Neural cell (in vitro differentiated cells): ENCODE measurements around the gene CBR4. TPM values are rescaled to one million over a fixed set of nuclear protein-coding genes. Genes with fewer than 3 reads are reported as not detected.

Experiments
- H2AFZ ChIP-seq: fragments of 200-600, 300-800 bp; sonication (generic), shearing (Covaris generic); 2 replicates; pipeline ENCODE4 v1.6.0; 2014; ENCODE audit warnings: low read depth, mild to moderate bottlenecking, antibody characterized with exemption, low read length, moderate library complexity
- H3F3A ChIP-seq: fragments of 200-600 bp; shearing (Covaris generic); 2 replicates; pipeline ENCODE4 v1.6.1; 2016; ENCODE audit warnings: mild to moderate bottlenecking, moderate library complexity, mixed read lengths, antibody characterized with exemption, low read length; ENCODE audit not compliant: insufficient read depth, poor library complexity, severe bottlenecking
- H3K27ac ChIP-seq: fragments of 200-600, 300-800 bp; sonication (generic), shearing (Covaris generic); 2 replicates; pipeline ENCODE4 v1.5.1; 2014; ENCODE audit warnings: mild to moderate bottlenecking, low read length, moderate library complexity
- H3K27me3 ChIP-seq: fragments of 300-800, 200-600 bp; sonication (generic), shearing (Covaris generic); 2 replicates; pipeline ENCODE4 v1.6.0; 2014; ENCODE audit warnings: mild to moderate bottlenecking, low read depth, low read length, moderate library complexity; ENCODE audit not compliant: insufficient read depth
- H3K36me3 ChIP-seq: fragments of 300-800, 200-600 bp; sonication (generic), shearing (Covaris generic); 2 replicates; pipeline ENCODE4 v1.5.1; 2014; ENCODE audit warnings: mild to moderate bottlenecking, antibody characterized with exemption, low read length, moderate library complexity; ENCODE audit not compliant: insufficient read depth
- H3K4me2 ChIP-seq: fragments of 300-800, 200-600 bp; sonication (generic), shearing (Covaris generic); 2 replicates; pipeline ENCODE4 v1.6.0; 2014; ENCODE audit warnings: mild to moderate bottlenecking, low read length
- H3K4me3 ChIP-seq: fragments of 300-800, 200-600 bp; sonication (generic), shearing (Covaris generic); 2 replicates; pipeline ENCODE4 v1.5.1; 2014; ENCODE audit warnings: mild to moderate bottlenecking, low read length, moderate library complexity
- H3K79me2 ChIP-seq: fragments of 200-600 bp; shearing (Covaris generic); replicated peaks from 2 replicates; pipeline ENCODE4 v1.6.0; 2014; ENCODE audit warnings: mild to moderate bottlenecking, low read length, moderate library complexity; ENCODE audit not compliant: insufficient read depth
- H3K9ac ChIP-seq: fragments of 300-800, 200-600 bp; sonication (generic), shearing (Covaris generic); 2 replicates; pipeline ENCODE4 v1.6.1; 2016; ENCODE audit warnings: mild to moderate bottlenecking, low read length, mixed read lengths
- H3K9me2 ChIP-seq: fragments of 200-600 bp; shearing (Covaris generic); 2 replicates; pipeline ENCODE4 v1.6.1; 2016; ENCODE audit warnings: mild to moderate bottlenecking, low read length, mixed read lengths; ENCODE audit not compliant: insufficient read depth
- H3K9me3 ChIP-seq: fragments of 200-600, 300-800 bp; sonication (generic), shearing (Covaris generic); 2 replicates; pipeline ENCODE4 v1.6.1; 2016; ENCODE audit warnings: mild to moderate bottlenecking, mixed run types, low read length, moderate library complexity, mixed read lengths
- H4K20me1 ChIP-seq: fragments of 200-600 bp; shearing (Covaris generic); 2 replicates; pipeline ENCODE4 v1.6.1; 2016; ENCODE audit warnings: mild to moderate bottlenecking, mixed run types; ENCODE audit not compliant: insufficient read depth
- CTCF ChIP-seq: fragments of 450-650 bp; IDR thresholded peaks from 2 replicates; pipeline ENCODE4 v1.5.1; 2014; ENCODE audit warnings: antibody characterized with exemption, mild to moderate bottlenecking, moderate library complexity; ENCODE audit not compliant: poor library complexity, severe bottlenecking
- EP300 ChIP-seq: fragments of 450-650 bp; conservative IDR thresholded peaks from 2 replicates; pipeline ENCODE4 v1.6.1; 2014; ENCODE audit warnings: antibody characterized with exemption, mild to moderate bottlenecking, moderate library complexity; ENCODE audit not compliant: poor library complexity, severe bottlenecking
- EZH2 ChIP-seq: fragments of 200-600, 300-800 bp; shearing (Covaris generic), sonication (generic); IDR thresholded peaks from 2 replicates; pipeline ENCODE4 v1.6.1; 2014; ENCODE audit warnings: antibody characterized with exemption, low read length, borderline replicate concordance, mild to moderate bottlenecking; ENCODE audit not compliant: insufficient read depth, poor library complexity, severe bottlenecking
- MXI1 ChIP-seq: fragments of 450-650 bp; conservative IDR thresholded peaks from 2 replicates; pipeline ENCODE4 v1.6.1; 2014; ENCODE audit warnings: antibody characterized with exemption, mild to moderate bottlenecking; ENCODE audit not compliant: poor library complexity, severe bottlenecking
- POLR2AphosphoS5 ChIP-seq: IDR thresholded peaks from 2 replicates; pipeline ENCODE4 v1.6.1; 2012
- RAD21 ChIP-seq: fragments of 450-650 bp; conservative IDR thresholded peaks from 2 replicates; pipeline ENCODE4 v1.6.1; 2014; ENCODE audit warnings: antibody characterized with exemption, mild to moderate bottlenecking, moderate library complexity
- REST ChIP-seq: IDR thresholded peaks from 2 replicates; pipeline ENCODE4 v1.6.1; 2012; ENCODE audit warnings: borderline replicate concordance
- TAF1 ChIP-seq: IDR thresholded peaks from 2 replicates; pipeline ENCODE4 v1.6.1; 2012; ENCODE audit warnings: low read depth
- polyA plus RNA-seq: library from polyadenylated mRNA; depleted of rRNA; stranded (reverse); fragments of >200 nt; gene quantifications from 2 replicates; pipeline ENCODE4 v1.2.3, GENCODE V29; 2014

CBR4 gene
- polyA plus RNA-seq, 1 donor from 2014 or later: 32.2 TPM

- Histone ChIP-seq H4K20me1 (no peaks in the 10 kb centered on the region), H3K27ac (no peak overlapping the region), H3K27me3 (no peaks in the 10 kb centered on the region), H3F3A (no peaks in the 10 kb centered on the region), H2AFZ (no peak overlapping the region), H3K9me3 (no peaks in the 10 kb centered on the region), H3K9me2 (no peaks in the 10 kb centered on the region), H3K4me2 (no peak overlapping the region), H3K79me2 (no peaks in the 10 kb centered on the region), H3K4me3 (no peak overlapping the region), H3K9ac (no peak overlapping the region), H3K36me3 (no peaks in the 10 kb centered on the region)
- TF ChIP-seq RAD21: no peak
- TF ChIP-seq TAF1: no peak
- TF ChIP-seq MXI1: no peak
- TF ChIP-seq CTCF: no peak
- TF ChIP-seq POLR2AphosphoS5: no peak
- TF ChIP-seq EP300: no peak
- no peak for TF ChIP-seq EZH2
Measured at GRCh38 chr4:169029947-169030346, 19.9 kb upstream of the CBR4 start.

- H3K27ac ChIP-seq: no peak overlapping the region
- no peak overlapping the region for H3K4me2 ChIP-seq
- no peaks in the 10 kb centered on the region for H3K79me2 ChIP-seq
- H3K36me3 ChIP-seq: no peaks in the 10 kb centered on the region
- no peak overlapping the region for H3K9ac ChIP-seq
- no peak overlapping the region for H3K4me3 ChIP-seq
- TF ChIP-seq EP300: no peak
- no peak for TF ChIP-seq REST
- no peak for TF ChIP-seq EZH2
- TF ChIP-seq RAD21: no peak
- no peaks in the 10 kb centered on the region for H3K9me2 ChIP-seq
- H3K27me3 ChIP-seq: no peaks in the 10 kb centered on the region
- no peak overlapping the region for H2AFZ ChIP-seq
- H3F3A ChIP-seq: no peaks in the 10 kb centered on the region
- no peaks in the 10 kb centered on the region for H4K20me1 ChIP-seq
- H3K9me3 ChIP-seq: no peaks in the 10 kb centered on the region
Measured at GRCh38 chr4:169027663-169028062, 17.6 kb upstream of the CBR4 start.

GRCh38 chr4:169025184-169025583 lies 15.1 kb upstream of the CBR4 start:
- Histone ChIP-seq H3K36me3 (no peaks in the 10 kb centered on the region), H3K4me3 (no peak overlapping the region), H3K27ac (no peak overlapping the region), H3K9ac (no peak overlapping the region), H2AFZ (no peak overlapping the region), H3K4me2 (no peak overlapping the region), H3K9me2 (no peaks in the 10 kb centered on the region), H3K9me3 (no peaks in the 10 kb centered on the region), H3K27me3 (no peaks in the 10 kb centered on the region), H4K20me1 (no peaks in the 10 kb centered on the region), H3K79me2 (no peaks in the 10 kb centered on the region), H3F3A (no peaks in the 10 kb centered on the region)
- TF ChIP-seq REST (no peak), TAF1 (no peak)
